Stimulated activated naive CD8-positive, alpha-beta T cell treated with anti-CD3 and anti-CD28 coated beads, Interleukin-15, Interleukin-2, amounts not matched to agents 100 ng/mL and 50 ng/mL, for 24 hours (primary cell): ENCODE measurements around the gene FBXL7.

ENCODE experiments used
- H3K27ac Mint-ChIP-seq: one replicate; pipeline ENCODE4 v1.8.0; 2021; ENCODE audit warnings: mild to moderate bottlenecking, mixed read lengths
- H3K27me3 Mint-ChIP-seq: one replicate; pipeline ENCODE4 v1.8.0; 2021; ENCODE audit warnings: mixed read lengths
- H3K36me3 Mint-ChIP-seq: one replicate; pipeline ENCODE4 v1.8.0; 2021; ENCODE audit warnings: low read depth, mixed read lengths
- H3K4me1 Mint-ChIP-seq: one replicate; pipeline ENCODE4 v1.8.0; 2021; ENCODE audit warnings: low read depth, mixed read lengths
- H3K4me3 Mint-ChIP-seq: one replicate; pipeline ENCODE4 v1.8.0; 2021; ENCODE audit warnings: mild to moderate bottlenecking, mixed read lengths
- H3K9me3 Mint-ChIP-seq: one replicate; pipeline ENCODE4 v1.8.0; 2021; ENCODE audit warnings: mixed read lengths

Gene FBXL7

GRCh38 chr5:15499528-15500324, at the start of gene FBXL7:
Gene FBXL7 (plus strand): TSS chr5:15500180.
- H3K4me3 Mint-ChIP-seq, result no peak within 1 kb of the TSS
- no peaks in the 10 kb centered on the region for H3K4me1 Mint-ChIP-seq
- H3K9me3 Mint-ChIP-seq, result no peaks in the 10 kb centered on the region
- H3K27ac Mint-ChIP-seq, result no peak within 1 kb of the TSS
- no peaks in the 10 kb centered on the region for H3K36me3 Mint-ChIP-seq
- peaks cover 29% of the 10 kb centered on the region for H3K27me3 Mint-ChIP-seq

- Mint-ChIP-seq H3K4me1 (no peaks in the 10 kb centered on the region), H3K27ac (no peak overlapping the region), H3K9me3 (peaks cover 17% of the 10 kb centered on the region), H3K27me3 (no peaks in the 10 kb centered on the region), H3K36me3 (no peaks in the 10 kb centered on the region), H3K4me3 (no peak overlapping the region)
Measured at GRCh38 chr5:15450473-15450872, 49.5 kb upstream of the FBXL7 start.

- no peak overlapping the region for H3K4me3 Mint-ChIP-seq
Measured at GRCh38 chr5:15450949-15451348, 49.0 kb upstream of the FBXL7 start.

GRCh38 chr5:15452030-15452429, 48.0 kb upstream of the FBXL7 start:
- Mint-ChIP-seq H3K36me3 (no peaks in the 10 kb centered on the region), H3K4me1 (no peaks in the 10 kb centered on the region), H3K27ac (no peak overlapping the region), H3K9me3 (peaks cover 19% of the 10 kb centered on the region), H3K27me3 (no peaks in the 10 kb centered on the region), H3K4me3 (no peak overlapping the region)

More at GRCh38 chr5:15450949-15451348, 49.0 kb upstream of the FBXL7 start:
- H3K9me3 Mint-ChIP-seq, result peaks cover 13% of the 10 kb centered on the region
- no peak overlapping the region for H3K27ac Mint-ChIP-seq
- H3K27me3 Mint-ChIP-seq, result no peaks in the 10 kb centered on the region
- no peaks in the 10 kb centered on the region for H3K36me3 Mint-ChIP-seq
- no peaks in the 10 kb centered on the region for H3K4me1 Mint-ChIP-seq

GRCh38 chr5:15452781-15453180, 47.2 kb upstream of the FBXL7 start:
- H3K9me3 Mint-ChIP-seq, result peaks cover 20% of the 10 kb centered on the region
- H3K27ac Mint-ChIP-seq, result no peak overlapping the region
- H3K4me1 Mint-ChIP-seq, result no peaks in the 10 kb centered on the region
- no peak overlapping the region for H3K4me3 Mint-ChIP-seq
- H3K27me3 Mint-ChIP-seq, result no peaks in the 10 kb centered on the region
- H3K36me3 Mint-ChIP-seq, result no peaks in the 10 kb centered on the region

GRCh38 chr5:15459200-15459599, 40.8 kb upstream of the FBXL7 start:
- peaks cover 18% of the 10 kb centered on the region for H3K9me3 Mint-ChIP-seq

GRCh38 chr5:15463231-15463980, 36.6 kb upstream of the FBXL7 start:
- no peaks in the 10 kb centered on the region for H3K9me3 Mint-ChIP-seq
- no peak overlapping the region for H3K4me3 Mint-ChIP-seq
- no peaks in the 10 kb centered on the region for H3K27me3 Mint-ChIP-seq
- no peaks in the 10 kb centered on the region for H3K36me3 Mint-ChIP-seq
- H3K4me1 Mint-ChIP-seq, result no peaks in the 10 kb centered on the region
- H3K27ac Mint-ChIP-seq, result no peak overlapping the region

More at GRCh38 chr5:15459200-15459599, 40.8 kb upstream of the FBXL7 start:
- Mint-ChIP-seq H3K27ac (no peak overlapping the region), H3K36me3 (no peaks in the 10 kb centered on the region), H3K4me3 (no peak overlapping the region), H3K27me3 (no peaks in the 10 kb centered on the region), H3K4me1 (no peaks in the 10 kb centered on the region)

GRCh38 chr5:15472116-15472515, 27.9 kb upstream of the FBXL7 start:
- Mint-ChIP-seq H3K9me3 (peaks cover 9% of the 10 kb centered on the region), H3K4me3 (no peak overlapping the region), H3K27me3 (no peaks in the 10 kb centered on the region), H3K27ac (no peak overlapping the region), H3K36me3 (no peaks in the 10 kb centered on the region), H3K4me1 (no peaks in the 10 kb centered on the region)

- Mint-ChIP-seq H3K9me3 (peaks cover 9% of the 10 kb centered on the region), H3K4me3 (no peak overlapping the region), H3K27ac (no peak overlapping the region), H3K4me1 (no peaks in the 10 kb centered on the region), H3K27me3 (no peaks in the 10 kb centered on the region), H3K36me3 (no peaks in the 10 kb centered on the region)
Measured at GRCh38 chr5:15474143-15474719, 25.7 kb upstream of the FBXL7 start.

- Mint-ChIP-seq H3K4me1 (no peaks in the 10 kb centered on the region), H3K36me3 (no peaks in the 10 kb centered on the region), H3K4me3 (no peak overlapping the region), H3K9me3 (peaks cover 5% of the 10 kb centered on the region), H3K27ac (no peak overlapping the region), H3K27me3 (no peaks in the 10 kb centered on the region)
Measured at GRCh38 chr5:15475367-15475766, 24.6 kb upstream of the FBXL7 start.

- no peaks in the 10 kb centered on the region for H3K27me3 Mint-ChIP-seq
- peaks cover 5% of the 10 kb centered on the region for H3K9me3 Mint-ChIP-seq
- H3K36me3 Mint-ChIP-seq, result no peaks in the 10 kb centered on the region
- no peaks in the 10 kb centered on the region for H3K4me1 Mint-ChIP-seq
- H3K27ac Mint-ChIP-seq, result no peak overlapping the region
- no peak overlapping the region for H3K4me3 Mint-ChIP-seq
Measured at GRCh38 chr5:15476977-15477376, 23.0 kb upstream of the FBXL7 start.

GRCh38 chr5:15480436-15480835, 19.5 kb upstream of the FBXL7 start:
- H3K4me3 Mint-ChIP-seq, result no peak overlapping the region
- H3K27ac Mint-ChIP-seq, result no peak overlapping the region
- H3K36me3 Mint-ChIP-seq, result no peaks in the 10 kb centered on the region
- no peaks in the 10 kb centered on the region for H3K4me1 Mint-ChIP-seq
- H3K9me3 Mint-ChIP-seq, result peaks cover 5% of the 10 kb centered on the region
- no peaks in the 10 kb centered on the region for H3K27me3 Mint-ChIP-seq

GRCh38 chr5:15483351-15484097, 16.5 kb upstream of the FBXL7 start:
- Mint-ChIP-seq H3K4me1 (no peaks in the 10 kb centered on the region), H3K4me3 (no peak overlapping the region), H3K9me3 (no peaks in the 10 kb centered on the region), H3K36me3 (no peaks in the 10 kb centered on the region), H3K27ac (no peak overlapping the region), H3K27me3 (no peaks in the 10 kb centered on the region)

- Mint-ChIP-seq H3K36me3 (no peaks in the 10 kb centered on the region), H3K4me1 (no peaks in the 10 kb centered on the region), H3K4me3 (no peak overlapping the region), H3K27ac (no peak overlapping the region), H3K9me3 (peaks cover 4% of the 10 kb centered on the region), H3K27me3 (no peaks in the 10 kb centered on the region)
Measured at GRCh38 chr5:15487228-15487627, 12.8 kb upstream of the FBXL7 start.
